Measurements from ENCODE around the gene MPV17.

MPV17 gene

GRCh38 chr2:27264253-27264752 lies 58.6 kb downstream of the MPV17 start:
- DNase-seq (ENCODE audit: low read depth): no peak

GRCh38 chr2:27263287-27264252 lies 59.3 kb downstream of the MPV17 start:
- DNase-seq (ENCODE audit: low read depth): no peak

GRCh38 chr2:27262379-27263286 lies 60.3 kb downstream of the MPV17 start, which contains the start of gene SLC30A3:
TSS of gene SLC30A3 (minus strand) at chr2:27263047. CDS start at chr2:27262906, 141 bp downstream.
- DNase-seq (ENCODE audit: low read depth): no peak

- no peak for DNase-seq (ENCODE audit: low read depth)
Observed at GRCh38 chr2:27261926-27262298, 61.0 kb downstream of the MPV17 start.

GRCh38 chr2:27261241-27261925 lies 61.5 kb downstream of the MPV17 start:
- DNase-seq (ENCODE audit: low read depth): no peak
